ENCODE results near the gene POLR2F. TPM values are rescaled to one million over a fixed set of nuclear protein-coding genes. Genes with fewer than 3 reads are reported as not detected.
A peak's percentile ranks its signal among the peaks of the same experiment; 100 is the strongest.

POLR2F gene
- total RNA-seq, 4 donors from 2014 or later = 19.7 to 88.9 (median 55.2) TPM

- H3K27ac ChIP-seq = peak overlapping the region; percentile 10 to 65 (median 56)
- no peaks in the 10 kb centered on the region for H3K27me3 ChIP-seq
- H3K4me3 ChIP-seq (replicated peaks in 1 of 3) = no peak overlapping the region
- peaks cover 18 to 20% of the 10 kb centered on the region in 2 donors for H3K36me3 ChIP-seq
- DNase-seq = peak; percentile 97
- TF ChIP-seq CTCF (IDR thresholded peaks at IDR 0.05) (no peak), POLR2A (IDR thresholded peaks at IDR 0.05) (no peak)
- 64 to 71% methylated on average over 12 to 21 of the region's 21 CpGs for WGBS, 2 donors
- H3K9me3 ChIP-seq = no peaks in the 10 kb centered on the region
- intact Hi-C loops (cut with DNase I) = loop anchor here (10.0 kb wide), 1 partner anchor 118 kb away; no protein-coding TSS in a partner anchor
- H3K4me1 ChIP-seq = peaks cover 17 to 37% of the 10 kb centered on the region in 2 donors
These were observed 20.5 kb upstream of the POLR2F start for GRCh38 chr22:37932821-37933578.

- peak; percentile 92 for DNase-seq
- 8 to 21% methylated on average over 2 to 13 of the region's 13 CpGs for WGBS, 2 donors
- TF ChIP-seq POLR2A (IDR thresholded peaks at IDR 0.05) (no peak), CTCF (IDR thresholded peaks at IDR 0.05) (peak; percentile 84 to 99 (median 96))
- H3K27ac ChIP-seq = peak overlapping the region; percentile 47 to 66 (median 65)
- intact Hi-C loops (cut with DNase I) = loop anchor here (10.0 kb wide), 1 partner anchor 119 kb away; no protein-coding TSS in a partner anchor
- H3K4me3 ChIP-seq (replicated peaks in 1 of 3) = no peak overlapping the region
- H3K9me3 ChIP-seq = no peaks in the 10 kb centered on the region
- no peaks in the 10 kb centered on the region for H3K27me3 ChIP-seq
- peaks cover 19 to 20% of the 10 kb centered on the region in 2 donors for H3K36me3 ChIP-seq
- peaks cover 17 to 37% of the 10 kb centered on the region in 2 donors for H3K4me1 ChIP-seq
These were observed 19.7 kb upstream of the POLR2F start for GRCh38 chr22:37933711-37934376.

GRCh38 chr22:37940698-37941376 is 12.7 kb upstream of the POLR2F start:
- Histone ChIP-seq H3K4me3 (replicated peaks in 1 of 3) (no peak overlapping the region), H3K9me3 (no peaks in the 10 kb centered on the region), H3K27ac (no peak overlapping the region), H3K36me3 (peaks cover 32 to 37% of the 10 kb centered on the region in 2 donors), H3K4me1 (peaks cover 7 to 11% of the 10 kb centered on the region in 2 donors), H3K27me3 (no peaks in the 10 kb centered on the region)
- TF ChIP-seq CTCF (IDR thresholded peaks at IDR 0.05) (no peak), POLR2A (IDR thresholded peaks at IDR 0.05) (no peak)
- 68 to 80% methylated on average over 6 to 12 of the region's 12 CpGs for WGBS, 2 donors
- intact Hi-C loops (cut with DNase I) = no loop called here
- no peak for DNase-seq

- H3K36me3 ChIP-seq = peaks cover 29 to 32% of the 10 kb centered on the region in 2 donors
- TF ChIP-seq POLR2A (IDR thresholded peaks at IDR 0.05) = no peak
- TF ChIP-seq CTCF (IDR thresholded peaks at IDR 0.05) = no peak
- peaks cover 7 to 11% of the 10 kb centered on the region in 2 donors for H3K4me1 ChIP-seq
- H3K27ac ChIP-seq = no peak overlapping the region
- no peak for DNase-seq
- H3K27me3 ChIP-seq = no peaks in the 10 kb centered on the region
- intact Hi-C loops (cut with DNase I) = no loop called here
- H3K9me3 ChIP-seq = no peaks in the 10 kb centered on the region
- WGBS, 2 donors = 95 to 97% methylated on average over 6 to 8 of the region's 8 CpGs
- no peak overlapping the region for H3K4me3 ChIP-seq (replicated peaks in 1 of 3)
These were observed 11.4 kb upstream of the POLR2F start for GRCh38 chr22:37942133-37942532.
